PC-9 (cell line): ENCODE data around the gene HACD2.

ENCODE experiments used
- CTCF ChIP-seq: fragments of 200-600 bp; sonication (generic); conservative IDR thresholded peaks from 2 replicates; pipeline ENCODE4 v1.6.1; 2017; ENCODE audit warnings: mixed run types, antibody characterized with exemption, mild to moderate bottlenecking, moderate library complexity
- EZH2 ChIP-seq: fragments of 200-600 bp; sonication (generic); IDR thresholded peaks from 2 replicates; pipeline ENCODE4 v1.8.0; 2017; ENCODE audit warnings: antibody characterized with exemption, low read depth

GRCh38 chr3:123593381-123593780 is 8.5 kb upstream of the HACD2 start:
- no peak for TF ChIP-seq CTCF
- no peak for TF ChIP-seq EZH2
